HG03280 (cell line): ENCODE results near the gene BRINP3.

Source experiments
- ATAC-seq: cut with Tn5 transposase; IDR thresholded peaks from one replicate; pipeline ENCODE4 v1.9.1; 2021; ENCODE audit warnings: mild to moderate bottlenecking, moderate library complexity; ENCODE audit not compliant: unreplicated experiment

BRINP3 gene

DNA sequence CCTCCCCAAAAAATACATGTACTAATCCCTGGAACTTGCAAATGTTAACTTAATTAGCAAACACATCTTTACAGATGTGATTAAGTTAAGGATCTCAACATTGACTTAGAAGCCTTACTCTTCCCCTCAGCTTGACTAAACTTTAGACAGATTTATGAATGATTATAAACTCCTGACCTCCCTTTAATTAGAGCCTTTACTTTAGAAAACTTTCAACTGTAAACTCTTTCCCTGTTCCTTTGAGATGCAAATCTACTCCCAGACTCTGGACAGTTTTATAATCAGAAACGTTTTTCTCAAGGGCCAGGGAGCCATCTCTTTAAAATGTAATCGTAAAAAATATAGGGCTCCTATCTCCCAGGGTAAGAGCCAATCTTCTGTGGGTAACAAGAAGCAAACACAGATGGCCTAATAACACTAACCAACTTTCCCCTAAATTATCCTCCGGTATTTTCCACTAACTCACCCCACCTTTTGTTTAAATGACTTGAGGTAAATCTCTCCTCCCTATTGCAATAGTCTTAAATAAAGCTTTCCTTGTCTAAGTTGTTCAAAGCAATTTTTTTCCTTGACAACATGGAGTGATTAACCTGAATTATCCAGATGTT, 284.1 kb downstream of the BRINP3 start:
- ATAC-seq = no peak

DNA sequence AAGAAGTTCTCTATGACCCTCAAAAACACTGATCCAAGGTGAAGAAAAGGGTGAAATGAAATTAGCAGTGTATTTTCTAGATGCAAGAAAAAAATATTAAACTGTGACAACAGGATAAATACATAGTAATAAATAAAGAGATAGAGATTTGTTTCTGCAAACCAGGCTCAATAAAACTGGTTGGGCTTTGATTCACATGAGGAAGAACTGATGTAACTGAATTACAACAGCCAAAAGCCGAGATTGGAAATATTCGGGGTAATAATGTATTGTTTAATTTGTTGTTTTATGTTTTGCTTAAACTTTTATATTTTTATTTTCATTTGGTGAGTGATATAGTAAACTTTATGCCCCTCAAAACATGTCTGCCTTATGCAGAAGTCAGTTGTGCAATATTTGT, 285.0 kb downstream of the BRINP3 start:
- ATAC-seq = no peak

DNA sequence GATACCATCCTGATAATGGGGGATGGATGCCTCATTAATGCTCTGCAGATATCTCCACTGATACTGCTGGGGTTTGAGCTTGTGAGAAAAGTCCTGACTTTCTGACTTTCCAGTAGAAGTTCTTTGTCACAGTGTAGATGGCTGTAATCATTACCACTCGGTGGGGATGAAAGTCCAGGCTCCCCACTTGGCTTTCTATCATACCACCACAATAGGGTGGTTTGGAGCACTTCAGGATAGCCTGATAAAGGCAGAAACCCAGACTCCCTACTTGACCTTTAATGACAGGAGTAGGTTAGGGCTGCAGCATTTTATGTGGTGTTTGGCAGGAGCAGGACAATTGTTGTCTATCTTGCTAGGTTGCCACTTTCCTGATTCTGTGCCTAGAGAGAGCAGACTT, 294.1 kb downstream of the BRINP3 start:
- no peak for ATAC-seq

DNA sequence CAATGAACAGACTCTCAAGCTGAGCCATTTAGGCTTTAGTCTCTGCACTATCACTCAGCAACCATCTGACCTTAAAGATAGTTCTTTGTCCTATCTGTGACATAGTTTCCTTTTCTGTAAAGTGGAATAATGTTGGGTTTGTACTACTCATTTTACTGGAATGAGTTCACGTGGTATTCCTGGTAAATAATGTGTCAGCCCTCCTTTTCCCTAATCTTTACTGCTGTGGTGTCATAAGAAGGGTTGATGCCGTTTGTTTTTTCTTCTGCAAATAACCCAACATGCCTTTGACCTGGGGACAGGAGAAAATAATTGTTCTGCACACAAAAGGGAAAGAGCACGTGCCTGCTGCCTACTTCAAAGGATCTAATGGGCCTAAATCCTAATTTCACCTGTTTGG, 297.8 kb downstream of the BRINP3 start:
- ATAC-seq = no peak

DNA sequence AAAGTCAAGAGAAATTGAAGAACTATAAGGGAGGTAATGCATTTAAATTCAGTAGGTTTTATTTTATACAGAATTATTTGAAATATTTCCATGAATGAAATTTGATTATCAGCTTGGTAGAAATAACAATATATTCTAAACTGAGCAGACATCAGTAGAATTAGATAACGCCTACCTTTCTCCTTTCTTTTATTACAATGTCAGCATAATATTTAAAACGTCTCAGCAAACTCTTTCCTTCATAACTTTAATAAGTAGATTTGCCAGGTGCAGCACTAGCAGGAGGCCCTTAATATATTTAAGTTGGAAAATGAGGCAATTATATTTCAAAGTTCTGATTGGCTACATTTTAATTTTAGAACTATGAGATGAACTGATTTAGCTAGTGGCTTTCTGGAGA, 298.8 kb downstream of the BRINP3 start:
- no peak for ATAC-seq

DNA sequence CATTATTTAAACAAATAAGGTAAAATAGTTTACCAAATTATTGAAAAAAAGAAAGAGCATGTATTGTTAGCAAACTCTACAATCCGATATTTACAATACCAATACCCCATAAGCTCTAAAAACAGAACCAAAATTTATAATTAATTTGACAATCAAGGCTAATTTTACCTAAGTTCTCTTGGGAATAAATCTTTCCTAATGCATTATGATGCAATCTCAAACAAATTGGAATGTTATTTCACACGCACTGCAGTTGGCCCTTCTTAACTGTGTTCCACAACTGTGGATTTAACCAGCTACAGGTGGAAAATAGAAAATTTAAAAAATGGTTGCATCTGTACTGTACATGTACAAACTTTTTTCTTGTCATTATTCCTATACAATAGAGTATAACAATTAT, 300.1 kb downstream of the BRINP3 start:
- ATAC-seq = no peak

DNA sequence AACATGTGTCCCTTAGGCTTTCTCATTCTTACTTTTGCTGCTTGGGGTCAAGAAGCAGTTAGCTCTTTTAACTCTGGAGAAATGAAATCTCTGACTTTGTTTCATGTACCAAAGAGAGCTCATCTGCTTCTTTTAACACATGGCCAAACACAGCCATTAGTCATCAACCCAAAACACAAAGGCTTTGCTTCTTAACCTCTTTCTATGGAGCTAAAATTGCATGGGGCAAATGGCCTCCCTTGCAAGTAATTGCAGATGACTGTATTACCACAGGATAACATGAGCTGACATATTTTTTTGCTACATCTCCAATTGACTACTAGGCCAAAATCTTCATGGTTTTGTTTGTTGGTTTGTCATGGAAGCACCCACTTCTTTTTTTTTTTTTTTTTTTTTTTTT, 300.9 kb downstream of the BRINP3 start:
- no peak for ATAC-seq

DNA sequence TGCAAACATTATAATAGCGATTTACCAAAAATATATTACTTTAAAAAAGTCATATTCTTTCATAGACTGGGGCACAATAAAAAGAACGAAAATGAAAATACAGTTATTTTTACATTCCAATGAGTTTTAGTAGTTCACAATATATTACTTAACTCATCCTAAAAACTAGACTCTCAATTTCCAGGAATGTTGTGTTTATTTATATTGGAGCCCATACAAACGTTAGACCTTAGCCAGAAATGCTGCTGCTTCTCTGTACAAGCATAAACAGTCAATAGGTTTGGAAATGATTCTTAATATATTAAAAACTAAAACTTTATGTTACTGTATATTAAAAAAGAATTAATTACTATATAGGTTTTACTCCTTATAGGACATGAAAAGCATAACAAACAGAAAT, 302.3 kb downstream of the BRINP3 start:
- no peak for ATAC-seq

DNA sequence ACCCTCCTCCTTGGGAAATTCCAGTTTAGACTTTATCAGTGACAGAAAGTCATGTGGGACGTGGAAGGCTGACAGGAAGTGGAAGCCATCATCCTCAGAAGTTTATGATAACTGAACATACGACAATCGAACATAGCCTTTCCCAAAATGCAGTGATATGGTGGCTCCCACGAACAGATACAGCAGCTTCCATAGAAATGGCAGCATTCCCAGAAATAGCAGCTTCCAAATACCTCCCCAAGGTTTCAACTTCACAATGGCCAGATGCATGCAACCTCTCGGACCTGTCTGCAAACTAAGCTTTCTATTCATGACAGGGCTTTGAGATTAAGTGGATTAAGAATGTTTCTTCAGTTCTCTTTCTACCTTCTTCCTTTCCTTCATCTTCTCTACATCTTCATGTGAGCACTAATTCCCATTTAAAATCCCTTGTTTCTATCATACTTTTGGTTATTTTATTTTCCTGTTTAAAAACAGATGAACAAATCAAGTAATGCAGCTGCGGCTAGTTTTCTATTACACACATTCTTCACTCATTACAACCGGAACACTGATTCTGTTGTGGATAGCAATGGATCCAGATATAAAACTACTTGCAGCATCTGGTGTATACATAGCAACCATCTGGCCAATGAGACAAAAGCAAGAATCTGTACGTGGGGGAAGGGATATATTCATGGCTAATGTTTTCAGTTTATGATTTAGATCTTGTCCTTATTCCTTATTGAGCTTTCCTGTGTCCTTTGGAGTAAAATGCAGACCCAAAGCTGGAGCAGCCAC, 304.8 kb downstream of the BRINP3 start:
- no peak for ATAC-seq

DNA sequence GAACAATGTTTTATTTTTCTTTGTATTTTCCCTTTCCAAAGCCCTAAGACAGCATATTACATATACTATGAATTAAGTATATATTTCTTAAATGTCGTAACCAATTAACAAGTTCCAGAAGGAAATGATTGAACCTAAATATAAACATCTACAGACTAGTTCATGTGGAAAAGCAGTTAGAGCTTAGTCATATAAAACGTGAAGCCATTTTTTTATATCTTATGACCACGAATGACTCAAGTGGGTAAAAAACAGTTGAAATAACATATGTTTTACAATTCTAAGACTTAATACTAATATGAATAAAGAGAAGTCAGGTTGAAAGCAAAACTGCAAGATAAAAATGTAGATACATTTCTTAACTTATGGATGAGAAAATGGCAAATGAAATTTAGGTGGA, 307.3 kb downstream of the BRINP3 start:
- ATAC-seq = no peak

DNA sequence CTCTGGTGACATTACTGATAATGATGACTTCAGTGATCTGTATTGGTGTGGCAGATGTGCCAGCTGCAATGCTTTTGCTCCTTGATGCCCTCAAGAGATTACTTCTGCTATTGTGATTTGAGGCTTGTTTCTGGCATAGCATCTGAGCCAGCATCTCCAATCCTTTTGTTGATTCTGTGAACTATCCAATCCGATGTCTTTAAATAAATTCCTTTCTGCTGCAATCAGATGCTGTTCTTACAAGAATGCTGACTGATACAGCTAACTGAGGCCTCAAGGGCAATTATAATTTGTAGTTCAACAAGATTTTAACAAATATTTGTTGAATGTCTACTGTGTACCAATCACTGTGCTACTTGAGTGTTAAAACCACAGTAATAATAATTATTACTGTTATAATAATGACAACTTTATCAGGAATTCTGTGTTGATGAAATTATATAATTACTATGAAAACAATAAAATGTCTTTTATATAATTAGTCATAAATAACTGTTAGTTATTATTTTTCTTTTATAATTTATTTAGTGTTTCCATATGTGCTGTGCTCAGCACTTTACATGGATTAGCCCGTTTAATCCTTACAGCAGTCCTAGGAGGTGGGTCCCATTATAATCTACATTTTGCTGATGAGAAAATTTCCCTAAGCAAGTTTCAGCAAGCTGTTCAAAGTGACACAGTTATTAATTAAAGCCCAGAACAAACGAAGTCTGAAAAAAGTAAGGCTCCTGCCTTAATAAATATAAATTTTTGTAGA, 308.2 kb downstream of the BRINP3 start:
- no peak for ATAC-seq

DNA sequence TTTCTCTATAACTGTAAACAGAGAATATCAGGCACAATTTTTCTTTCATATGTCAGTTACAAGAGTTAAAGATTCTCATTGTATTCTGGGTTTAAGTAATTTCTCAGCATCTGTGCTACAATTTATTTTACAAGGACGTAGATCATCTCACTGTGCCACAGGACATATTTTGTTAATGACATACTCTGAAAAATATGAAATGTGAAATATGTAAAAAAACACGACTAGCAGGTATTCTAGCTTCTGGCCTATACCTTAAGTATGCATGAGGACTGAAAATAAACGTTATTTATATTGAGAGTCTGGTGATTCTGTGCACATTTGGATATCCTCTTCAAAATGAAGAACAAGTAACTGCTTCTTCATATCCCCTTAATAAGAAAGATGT, 308.8 kb downstream of the BRINP3 start:
- no peak for ATAC-seq

DNA sequence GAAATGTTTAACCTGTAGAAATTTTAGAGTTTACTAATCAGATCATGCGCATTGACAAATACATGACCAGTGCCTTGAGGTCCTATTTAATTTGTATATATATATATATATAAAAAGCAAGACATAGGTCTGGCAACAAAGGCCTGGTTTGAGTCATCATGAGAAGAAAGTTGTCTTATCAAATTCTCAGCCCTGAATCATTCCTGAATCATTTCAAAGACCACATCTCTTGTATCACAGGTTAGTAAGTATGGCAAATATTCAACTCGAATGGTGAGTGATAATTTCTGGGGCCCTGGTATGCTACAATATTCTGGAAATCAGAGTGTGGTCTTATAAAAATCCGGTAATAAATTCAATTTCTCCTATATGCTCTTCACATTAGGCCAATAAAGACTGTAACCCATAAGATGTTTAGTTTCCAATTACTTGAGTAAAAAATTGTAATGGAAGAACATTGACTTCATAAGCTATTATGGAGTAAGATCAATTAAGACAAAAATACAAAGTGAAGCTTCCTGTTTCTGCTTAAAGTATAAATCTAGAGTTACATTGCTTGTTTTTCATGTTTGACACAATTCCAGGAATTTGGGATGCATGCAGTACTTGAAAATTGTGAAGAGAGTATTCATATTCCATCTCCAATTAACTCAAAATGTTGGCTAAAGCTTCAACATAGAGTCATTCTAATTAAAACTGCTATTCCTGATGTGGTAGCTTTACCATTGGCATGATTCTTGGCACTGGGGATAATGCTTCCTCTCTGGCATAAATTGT, 309.4 kb downstream of the BRINP3 start:
- no peak for ATAC-seq

DNA sequence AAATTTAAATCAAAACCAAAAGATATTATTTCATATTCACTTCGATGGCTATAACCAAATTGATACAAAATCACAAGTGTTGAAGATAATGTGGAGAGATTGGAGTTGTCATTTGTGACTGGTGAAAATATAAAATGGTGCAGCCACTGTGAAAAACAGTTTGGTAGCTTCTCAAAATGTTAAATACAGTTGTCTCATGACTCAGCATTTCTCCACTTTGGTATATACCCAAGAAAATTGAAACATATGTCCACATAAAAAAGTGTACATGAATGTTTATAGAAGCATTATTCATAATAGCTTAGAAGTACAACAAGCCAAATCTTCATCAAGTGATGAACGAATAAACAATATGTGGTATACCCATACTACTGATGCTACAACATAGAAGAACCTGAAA, 318.5 kb downstream of the BRINP3 start:
- no peak for ATAC-seq

DNA sequence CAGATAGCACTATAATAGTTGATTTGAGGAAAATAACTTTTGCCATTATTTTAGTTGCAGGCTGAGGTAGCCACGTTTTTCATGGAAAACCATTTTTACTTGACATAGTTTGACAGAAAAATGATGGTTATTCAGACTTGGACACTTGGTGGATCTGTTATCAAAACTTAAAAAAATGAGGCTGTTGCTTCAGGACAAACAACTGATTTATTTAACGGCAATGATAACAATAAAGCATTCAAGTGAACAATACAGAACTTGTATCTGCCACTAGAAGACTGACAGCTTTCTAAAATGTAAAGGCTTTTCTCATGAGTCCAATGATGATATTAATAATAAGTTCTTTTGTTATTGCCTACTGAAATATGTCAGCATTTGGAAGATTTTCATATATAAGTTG, 322.9 kb downstream of the BRINP3 start:
- no peak for ATAC-seq

DNA sequence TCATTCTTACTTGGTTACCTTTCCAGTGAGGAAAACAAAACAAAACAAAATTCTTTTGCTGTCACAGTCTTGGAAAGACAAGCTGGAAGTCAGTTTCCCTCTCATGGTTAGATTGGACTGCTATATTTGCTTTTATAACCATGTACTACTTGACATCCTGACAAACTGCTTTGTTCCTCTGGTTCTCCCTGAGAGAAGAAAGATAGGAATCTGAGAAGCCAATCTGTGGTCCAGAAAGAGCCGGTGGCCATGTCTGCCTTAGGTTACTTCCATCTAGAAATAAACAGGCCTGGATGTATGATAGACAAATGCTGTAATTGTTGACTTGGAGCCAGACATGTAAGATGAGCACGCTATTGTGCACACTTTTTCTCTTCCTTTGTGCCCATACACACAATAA, 330.0 kb downstream of the BRINP3 start:
- ATAC-seq = no peak

DNA sequence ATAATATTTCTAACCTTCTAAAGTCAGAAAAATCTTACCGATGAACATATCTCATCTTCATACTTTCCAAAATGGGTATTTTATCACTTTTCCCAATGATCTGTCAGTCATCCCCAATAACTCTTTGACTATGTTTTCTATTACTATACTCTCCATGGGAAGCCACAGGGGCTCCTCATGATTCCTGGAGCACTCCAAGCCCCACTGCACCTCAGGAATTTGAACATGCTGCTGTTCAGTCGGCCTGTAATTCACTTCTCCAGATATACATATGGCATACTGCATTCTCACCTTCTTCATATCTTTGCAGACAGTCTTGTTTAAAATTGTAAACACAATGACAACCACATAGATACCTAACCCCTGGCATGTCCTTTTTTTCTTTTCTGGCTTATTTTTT, 333.0 kb downstream of the BRINP3 start:
- no peak for ATAC-seq

DNA sequence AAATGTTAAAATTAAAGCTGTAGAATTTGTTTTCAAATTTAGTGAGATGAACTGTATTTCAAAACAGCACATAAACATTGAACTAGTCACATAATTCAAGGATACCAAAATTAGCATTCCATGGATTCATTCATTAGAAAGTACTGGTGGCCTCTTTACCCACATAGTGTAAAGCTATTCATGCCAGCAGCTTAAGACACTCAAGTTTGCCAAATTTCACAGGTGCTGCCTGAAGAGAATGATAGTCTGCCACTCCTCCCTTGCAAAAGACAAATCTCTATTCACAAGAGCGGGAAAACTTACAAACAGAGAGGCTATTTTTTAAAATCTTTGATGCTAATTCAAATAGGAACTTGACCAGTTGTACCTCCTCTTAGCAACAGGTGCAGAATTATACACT, 337.0 kb downstream of the BRINP3 start:
- no peak for ATAC-seq

DNA sequence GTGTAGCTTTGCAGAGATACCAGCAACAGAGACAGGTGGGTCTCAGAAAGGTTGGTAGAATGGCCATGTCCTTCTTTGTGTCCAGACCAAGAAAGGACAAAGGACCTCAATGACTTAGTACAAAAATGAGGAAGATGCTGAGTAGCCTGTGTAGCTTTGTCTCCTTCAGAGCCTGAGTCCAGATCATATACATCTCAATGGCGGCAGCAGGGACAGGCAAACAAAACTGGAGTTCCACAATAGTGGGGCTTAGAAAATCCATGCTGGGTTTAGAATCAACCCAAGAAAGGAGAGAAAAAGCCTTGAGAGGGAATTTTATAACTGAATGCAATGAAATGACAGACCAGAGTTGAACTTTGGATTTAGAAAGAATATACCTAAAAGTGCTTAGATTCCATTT, 339.0 kb downstream of the BRINP3 start:
- no peak for ATAC-seq

DNA sequence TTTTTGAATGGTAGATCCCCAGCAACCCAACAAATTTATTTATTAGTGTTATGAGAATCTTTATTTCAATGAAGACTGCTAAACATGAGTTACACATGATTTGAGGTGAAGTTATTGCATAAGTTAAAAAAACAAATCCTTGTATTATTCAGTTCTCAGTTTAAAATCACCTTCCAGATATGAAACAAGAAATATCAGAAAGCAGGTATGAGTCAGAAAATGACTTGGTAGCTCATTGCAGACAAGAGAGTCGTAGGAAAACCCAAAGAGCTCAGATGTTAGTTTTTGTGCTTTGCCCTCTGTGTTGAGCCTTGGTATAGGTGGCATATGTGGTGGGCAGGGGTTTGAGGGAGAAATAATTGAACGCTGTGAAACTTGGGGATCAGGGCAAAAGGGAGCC, 339.4 kb downstream of the BRINP3 start:
- ATAC-seq = no peak

DNA sequence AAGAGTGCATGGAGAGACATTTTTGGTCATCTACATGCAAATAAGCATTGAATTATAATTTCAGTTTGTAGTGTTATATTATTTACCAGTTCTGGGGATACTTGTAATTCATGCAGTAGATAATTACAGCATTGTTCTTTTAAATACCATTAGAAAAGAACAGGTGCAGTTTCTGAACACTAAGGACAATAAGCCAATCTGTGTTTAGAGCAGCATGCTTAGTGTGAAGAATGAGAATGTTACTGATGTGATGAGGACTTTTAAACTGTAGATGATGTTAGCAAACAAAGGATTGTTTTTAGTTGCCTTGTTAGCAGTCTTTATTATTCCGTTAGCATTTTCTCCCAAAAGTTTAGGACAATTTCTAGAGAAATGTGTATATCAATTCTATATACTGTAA, 348.3 kb downstream of the BRINP3 start:
- no peak for ATAC-seq
